ENCODE measurements around the gene CABP7.
A peak's percentile ranks its signal among the peaks of the same experiment; 100 is the strongest.

Gene CABP7

GRCh38 chr22:29719899-29720645 is at the start of gene CABP7:
Gene CABP7, plus strand, starts transcription at chr22:29720003. Its CDS starts 422 bp downstream, at chr22:29720425.
- DNase-seq: no peak

DNA sequence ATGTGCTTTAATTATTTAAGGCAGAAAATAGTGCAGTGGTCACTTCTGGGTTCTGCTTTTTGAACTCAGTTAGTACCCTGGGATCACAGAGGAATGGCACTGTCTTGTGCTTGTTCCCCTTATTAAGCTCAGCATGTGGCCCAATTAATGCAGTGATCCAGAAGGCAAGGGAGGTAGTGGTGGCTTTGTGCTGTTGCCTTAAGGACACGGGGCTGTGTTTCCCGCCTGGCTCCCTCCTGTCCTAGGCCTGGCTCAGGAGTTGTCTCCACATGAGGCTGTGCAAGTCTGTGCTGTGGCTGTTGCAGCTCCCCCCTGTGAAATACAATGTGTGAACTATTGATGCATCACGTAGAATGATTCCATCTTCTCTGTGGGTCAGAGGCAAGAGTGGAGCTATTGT is 49.2 kb upstream of the CABP7 start:
- no peak for DNase-seq

DNA sequence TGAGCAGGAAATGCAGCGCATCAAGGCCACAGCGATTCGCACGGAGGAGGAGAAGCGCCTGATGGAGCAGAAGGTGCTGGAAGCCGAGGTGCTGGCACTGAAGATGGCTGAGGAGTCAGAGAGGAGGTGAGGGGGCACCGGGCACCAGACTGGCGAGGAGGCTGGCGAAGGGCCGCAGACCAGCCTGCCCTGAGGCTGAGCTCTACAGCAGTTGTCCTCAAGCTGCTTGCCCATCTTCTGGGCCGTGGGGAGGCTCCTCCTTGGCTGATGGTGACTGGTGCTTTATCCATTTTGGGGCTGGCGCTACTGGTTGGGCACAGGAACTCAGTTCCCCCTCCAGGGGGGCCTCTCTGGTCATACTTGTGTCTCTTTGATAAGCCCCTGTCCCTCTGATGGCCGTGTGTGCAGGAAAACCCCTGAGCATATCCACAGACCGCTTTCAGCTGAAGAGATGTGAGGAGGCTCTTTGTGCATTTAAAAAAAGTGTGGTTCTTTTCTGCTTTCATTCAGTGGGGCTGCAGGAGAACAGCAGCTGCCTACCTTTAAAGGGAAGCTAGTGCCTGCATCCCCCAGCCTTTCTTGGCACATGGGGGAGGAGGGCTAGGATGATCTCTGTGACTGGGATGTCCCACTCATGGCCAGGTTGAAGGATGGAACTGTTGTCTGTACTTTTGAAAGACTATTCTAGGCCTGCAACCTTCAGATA is 46.3 kb upstream of the CABP7 start:
- no peak for DNase-seq

- no peak for DNase-seq
Measured at GRCh38 chr22:29674121-29674520, 45.7 kb upstream of the CABP7 start.

- no peak for DNase-seq
Measured at GRCh38 chr22:29679316-29679715, 40.5 kb upstream of the CABP7 start.

DNA sequence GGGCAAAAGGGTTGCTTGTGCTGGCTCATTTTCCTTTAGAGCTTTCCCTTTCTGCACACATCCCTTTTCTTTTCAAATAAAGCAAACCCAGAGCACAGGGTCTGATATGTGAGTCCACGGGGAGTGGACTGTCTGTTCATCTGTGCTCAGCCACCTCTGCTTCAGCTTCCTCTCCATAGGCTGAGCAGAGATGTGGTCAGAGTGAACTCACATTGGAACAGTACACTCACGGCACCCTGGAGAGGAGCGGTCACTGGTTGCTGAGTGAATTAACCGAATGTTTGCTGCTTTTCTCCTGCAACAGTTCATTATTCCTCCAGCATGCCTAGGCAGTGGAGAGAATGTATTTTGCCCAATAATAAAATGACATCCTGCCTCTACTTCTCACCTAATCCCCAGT is 36.3 kb upstream of the CABP7 start:
- no peak for DNase-seq

- DNase-seq: no peak
Measured at GRCh38 chr22:29684244-29684643, 35.6 kb upstream of the CABP7 start.

DNA sequence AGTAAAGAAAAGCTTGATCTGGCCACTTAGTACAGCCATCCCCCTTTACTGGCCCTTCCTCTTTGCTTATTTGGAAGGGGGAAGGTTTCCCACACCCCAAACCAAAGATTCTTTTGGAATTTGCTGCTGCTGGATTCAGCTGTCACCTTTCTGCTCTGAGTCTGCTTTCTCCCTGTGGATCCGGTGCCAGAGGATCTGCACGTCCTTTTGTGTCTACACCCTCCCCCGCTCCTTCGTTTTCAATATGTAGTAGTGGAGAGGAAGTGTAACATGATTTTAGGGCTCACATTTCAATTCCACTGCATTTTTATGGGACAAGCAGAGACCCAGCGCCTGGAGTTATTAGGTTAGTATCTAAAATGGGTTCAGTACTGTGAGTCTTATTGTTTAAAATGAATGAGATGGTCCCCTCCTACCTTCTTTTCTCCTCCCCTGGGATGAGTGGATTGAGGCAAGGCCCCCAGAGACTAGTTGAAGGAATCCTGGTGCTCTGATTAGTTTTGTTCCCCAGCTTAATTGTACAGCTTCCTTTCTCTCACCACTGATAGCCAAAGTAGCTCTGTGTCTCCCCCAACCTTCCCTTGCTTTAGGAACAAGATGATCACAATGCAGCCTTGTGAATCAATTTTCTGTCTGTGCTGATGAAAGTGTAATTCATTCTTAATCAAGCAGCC is 30.5 kb upstream of the CABP7 start:
- no peak for DNase-seq

- DNase-seq: peak; percentile 74
Measured at GRCh38 chr22:29689880-29690213, 30.0 kb upstream of the CABP7 start.

- DNase-seq: no peak
Measured at GRCh38 chr22:29690476-29690875, 29.3 kb upstream of the CABP7 start.

DNA sequence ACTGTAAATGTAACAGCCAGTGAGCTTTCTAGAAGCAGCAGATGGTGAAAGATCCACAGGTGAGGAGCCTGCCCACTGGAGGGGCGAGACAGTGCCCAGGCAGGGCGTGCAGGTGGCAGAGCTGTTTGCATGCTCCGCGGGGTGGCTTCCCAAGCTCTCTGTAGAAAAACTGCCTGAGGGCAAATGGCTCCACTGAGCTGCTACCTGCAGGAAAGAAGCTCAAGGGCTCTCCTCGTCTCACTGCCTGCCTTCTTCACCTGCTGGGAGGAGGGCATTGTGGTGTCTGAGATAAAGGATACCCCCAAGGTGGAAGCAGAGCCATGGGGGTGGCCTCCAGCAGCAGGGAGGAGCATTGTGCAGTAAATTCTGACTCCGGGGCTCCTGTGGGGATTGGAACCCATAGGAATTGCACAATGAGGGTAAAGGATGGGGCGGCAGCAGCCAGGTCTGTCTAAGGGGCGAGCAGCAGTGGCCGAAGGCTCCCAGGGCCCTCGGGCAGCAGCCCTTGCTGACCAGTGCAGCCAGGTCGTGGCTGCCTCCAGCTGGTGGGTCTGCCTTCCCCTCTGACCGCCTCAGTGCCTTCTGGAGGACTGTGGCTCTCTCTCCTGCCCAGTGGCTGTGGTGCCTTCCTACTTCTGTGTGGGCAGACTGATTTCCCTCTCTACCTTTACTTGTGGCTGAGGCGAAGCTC is 28.0 kb upstream of the CABP7 start:
- no peak for DNase-seq

DNA sequence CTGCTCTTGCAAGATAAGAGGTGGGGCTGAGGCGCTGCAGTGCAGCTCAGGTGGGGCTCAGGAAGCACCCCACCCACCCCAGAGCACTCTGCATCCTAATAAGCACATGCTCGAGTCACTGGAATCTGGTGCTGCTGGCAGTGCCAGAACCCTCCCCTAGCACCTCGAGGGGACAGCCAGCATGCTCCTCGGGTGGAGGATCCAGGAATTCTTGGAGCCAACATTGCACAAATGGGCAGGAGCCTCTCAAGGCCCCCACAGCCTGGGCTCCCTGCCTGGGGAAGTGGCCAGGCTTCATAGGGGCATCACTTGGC is 27.5 kb upstream of the CABP7 start:
- no peak for DNase-seq

DNA sequence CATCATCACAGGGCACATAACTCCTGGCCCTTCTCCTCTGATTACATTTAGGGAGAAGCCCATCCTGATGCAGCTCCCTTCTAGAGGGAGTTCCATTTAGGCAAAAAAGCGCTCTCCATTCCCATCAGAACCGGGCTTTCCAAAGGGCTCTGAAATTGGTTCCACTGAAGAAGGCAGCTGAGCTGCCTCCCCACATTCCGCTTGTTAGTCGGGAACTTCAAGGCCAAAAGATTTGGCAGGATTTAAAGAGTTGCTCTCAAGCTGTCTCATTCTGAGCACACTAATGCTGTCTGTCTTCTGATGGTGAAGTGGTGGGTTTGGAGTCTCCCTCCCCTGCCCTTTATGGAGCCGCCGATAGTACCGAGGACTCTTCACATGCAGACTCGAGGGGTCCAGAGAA is 26.6 kb upstream of the CABP7 start:
- DNase-seq: no peak

GRCh38 chr22:29693671-29694070 is 26.1 kb upstream of the CABP7 start:
- no peak for DNase-seq

GRCh38 chr22:29695129-29695926 is 24.5 kb upstream of the CABP7 start:
- peak; percentile 75 for DNase-seq

GRCh38 chr22:29697853-29698598 is 21.8 kb upstream of the CABP7 start:
- DNase-seq: no peak

DNA sequence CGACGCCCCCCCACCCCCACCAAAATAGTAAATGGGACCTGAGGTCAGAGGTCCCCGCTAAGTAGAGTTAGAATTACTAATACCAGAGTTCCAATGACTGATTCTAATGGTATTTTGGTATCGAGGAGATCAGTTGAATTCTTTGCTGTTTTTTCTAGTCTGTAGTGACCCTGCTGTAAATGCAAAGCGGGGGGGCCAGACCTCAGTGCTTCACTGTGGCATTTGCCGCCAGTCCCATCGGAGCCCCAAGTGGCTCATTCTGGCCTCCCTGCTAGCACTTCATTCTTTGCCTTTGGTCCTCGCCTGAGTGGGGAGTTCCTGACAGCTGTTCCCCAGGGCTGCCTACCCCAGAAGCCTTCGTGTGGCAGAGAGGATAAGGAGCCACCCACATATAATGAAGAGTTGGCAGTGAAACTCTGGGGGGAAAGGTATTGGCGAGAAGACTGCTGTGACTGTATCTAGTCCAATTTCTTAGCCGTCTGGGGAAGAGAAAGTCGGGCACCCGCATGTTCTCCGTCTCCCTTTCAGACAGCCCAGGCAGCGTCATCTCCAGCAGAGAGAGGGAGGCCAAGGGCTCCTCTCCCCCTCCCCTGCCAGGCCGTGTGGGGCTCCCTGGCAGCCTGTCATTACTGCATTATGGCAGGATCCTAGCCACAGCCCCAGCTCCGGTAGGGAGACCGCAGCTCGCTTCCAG is 19.4 kb upstream of the CABP7 start:
- DNase-seq: no peak

- DNase-seq: no peak
Measured at GRCh38 chr22:29700900-29701154, 19.0 kb upstream of the CABP7 start.

GRCh38 chr22:29701155-29701999 is 18.4 kb upstream of the CABP7 start:
- no peak for DNase-seq

GRCh38 chr22:29702000-29702930 is 17.5 kb upstream of the CABP7 start:
- DNase-seq: no peak
